ENCODE results near the gene USP49. TPM values are rescaled to one million over a fixed set of nuclear protein-coding genes. Genes with fewer than 3 reads are reported as not detected.

Gene USP49
- total and polyA plus RNA-seq, 2 of the 4 experiments (the other 2 are of a cell fraction) = 1.4 to 2.1 TPM

- Histone ChIP-seq H3K56ac (ENCODE audit: extremely low read depth, insufficient read depth, low read length) (no peak overlapping the region), H2AFZ (replicated peaks; ENCODE audit: low read length, poor library complexity) (no peak overlapping the region), H4K20me1 (ENCODE audit: insufficient read depth, low read length) (no peaks in the 10 kb centered on the region), H3K18ac (ENCODE audit: low read depth, low read length) (no peak overlapping the region), H2BK15ac (ENCODE audit: low read depth, low read length) (no peak overlapping the region), H2BK120ac (ENCODE audit: low read depth, low read length) (no peak overlapping the region), H2BK20ac (ENCODE audit: low read depth, low read length) (no peak overlapping the region), H4K5ac (ENCODE audit: low read depth, low read length) (no peak overlapping the region), H3K4me2 (ENCODE audit: low read depth, low read length) (no peak overlapping the region), H3K9me1 (ENCODE audit: insufficient read depth, low read length) (no peaks in the 10 kb centered on the region), H2AK9ac (replicated peaks; ENCODE audit: low read depth, low read length, poor library complexity) (no peak overlapping the region), H3K4me1 (ENCODE audit: control insufficient read depth, insufficient read depth, low read length) (no peaks in the 10 kb centered on the region), H3K4me3 (ENCODE audit: insufficient read depth, low read depth, low read length) (no peak overlapping the region), H3K9me3 (ENCODE audit: control insufficient read depth, insufficient read depth, low read length) (no peaks in the 10 kb centered on the region), H4K8ac (ENCODE audit: low read depth in 2 of 2, low read length in 2 of 2) (no peak overlapping the region), H2AK5ac (ENCODE audit: low read depth, low read length) (no peak overlapping the region), H3K27ac (ENCODE audit: insufficient read depth, low read length) (no peak overlapping the region), H3K4ac (ENCODE audit: low read depth, low read length) (no peak overlapping the region), H3K9ac (ENCODE audit: low read depth, low read length) (no peak overlapping the region), H3K27me3 (ENCODE audit: control insufficient read depth, insufficient read depth, low read length) (no peaks in the 10 kb centered on the region), H2BK5ac (ENCODE audit: low read depth, low read length, poor library complexity, severe bottlenecking) (no peak overlapping the region), H3K23ac (ENCODE audit: low read depth, low read length) (no peak overlapping the region), H3K79me1 (ENCODE audit: low read depth in 1 of 2, low read length in 2 of 2) (no peaks in the 10 kb centered on the region), H3K14ac (replicated peaks; ENCODE audit: low read depth, low read length) (no peak overlapping the region), H3K36me3 (ENCODE audit: control insufficient read depth, insufficient read depth, low read length) (no peaks in the 10 kb centered on the region), H4K91ac (ENCODE audit: insufficient read depth, low read depth, low read length) (no peak overlapping the region)
- 89% methylated on average over 4 of the region's 13 CpGs; no CpG with 5 or more reads in 1 of the 2 experiments for WGBS, 2 experiments (ENCODE audit: extremely low coverage in 2 of 2, insufficient read length in 1 of 2)
- BruUV-seq (replicated peaks) = no TSS peak
- ATAC-seq (ENCODE audit: low read depth) (peak; percentile 76), DNase-seq (peak; percentile 76)
- POLR2A ChIA-PET (ENCODE audit: unreplicated experiment) = interaction anchor here (0.5 kb wide), 1 partner anchor 37 kb away, joined by 3 read pairs; no protein-coding TSS in a partner anchor
- intact Hi-C loops (cut with micrococcal nuclease) (no loop called here), in situ Hi-C loops (cut with MboI; ENCODE audit: low sequenced_read_pairs) (no loop called here), dilution Hi-C loops (cut with HindIII; ENCODE audit: low sequenced_read_pairs, unreplicated experiment) (no loop called here)
- TF ChIP-seq SMC3 (IDR thresholded peaks at IDR 0.05; ENCODE audit: low read depth, low read length) (no peak), RCOR1 (IDR thresholded peaks at IDR 0.05; ENCODE audit: insufficient replicate concordance, low read length) (no peak), CHD1 (IDR thresholded peaks at IDR 0.05; ENCODE audit: low read depth, low read length) (no peak), POLR2A (IDR thresholded peaks at IDR 0.05; ENCODE audit: low read depth, low read length) (no peak), MXI1 (IDR thresholded peaks at IDR 0.05; ENCODE audit: borderline replicate concordance, low read depth, low read length) (no peak), RAD21 (IDR thresholded peaks at IDR 0.05; ENCODE audit: low read length) (no peak), RFX5 (IDR thresholded peaks at IDR 0.05; ENCODE audit: low read depth, low read length) (no peak), CEBPB (IDR thresholded peaks at IDR 0.05; ENCODE audit: low read depth, low read length) (no peak), BHLHE40 (IDR thresholded peaks at IDR 0.05; ENCODE audit: low read depth, low read length) (no peak), NFE2L2 (IDR thresholded peaks at IDR 0.05; ENCODE audit: low read depth, low read length) (no peak), MAFK (IDR thresholded peaks at IDR 0.05; ENCODE audit: low read depth, low read length) (no peak)
- TF ChIP-seq, protein P1, sequence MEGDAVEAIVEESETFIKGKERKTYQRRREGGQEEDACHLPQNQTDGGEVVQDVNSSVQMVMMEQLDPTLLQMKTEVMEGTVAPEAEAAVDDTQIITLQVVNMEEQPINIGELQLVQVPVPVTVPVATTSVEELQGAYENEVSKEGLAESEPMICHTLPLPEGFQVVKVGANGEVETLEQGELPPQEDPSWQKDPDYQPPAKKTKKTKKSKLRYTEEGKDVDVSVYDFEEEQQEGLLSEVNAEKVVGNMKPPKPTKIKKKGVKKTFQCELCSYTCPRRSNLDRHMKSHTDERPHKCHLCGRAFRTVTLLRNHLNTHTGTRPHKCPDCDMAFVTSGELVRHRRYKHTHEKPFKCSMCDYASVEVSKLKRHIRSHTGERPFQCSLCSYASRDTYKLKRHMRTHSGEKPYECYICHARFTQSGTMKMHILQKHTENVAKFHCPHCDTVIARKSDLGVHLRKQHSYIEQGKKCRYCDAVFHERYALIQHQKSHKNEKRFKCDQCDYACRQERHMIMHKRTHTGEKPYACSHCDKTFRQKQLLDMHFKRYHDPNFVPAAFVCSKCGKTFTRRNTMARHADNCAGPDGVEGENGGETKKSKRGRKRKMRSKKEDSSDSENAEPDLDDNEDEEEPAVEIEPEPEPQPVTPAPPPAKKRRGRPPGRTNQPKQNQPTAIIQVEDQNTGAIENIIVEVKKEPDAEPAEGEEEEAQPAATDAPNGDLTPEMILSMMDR (conservative IDR thresholded peaks at IDR 0.05; ENCODE audit: low read depth, low read length) = no peak
- TF ChIP-seq, protein P2, sequence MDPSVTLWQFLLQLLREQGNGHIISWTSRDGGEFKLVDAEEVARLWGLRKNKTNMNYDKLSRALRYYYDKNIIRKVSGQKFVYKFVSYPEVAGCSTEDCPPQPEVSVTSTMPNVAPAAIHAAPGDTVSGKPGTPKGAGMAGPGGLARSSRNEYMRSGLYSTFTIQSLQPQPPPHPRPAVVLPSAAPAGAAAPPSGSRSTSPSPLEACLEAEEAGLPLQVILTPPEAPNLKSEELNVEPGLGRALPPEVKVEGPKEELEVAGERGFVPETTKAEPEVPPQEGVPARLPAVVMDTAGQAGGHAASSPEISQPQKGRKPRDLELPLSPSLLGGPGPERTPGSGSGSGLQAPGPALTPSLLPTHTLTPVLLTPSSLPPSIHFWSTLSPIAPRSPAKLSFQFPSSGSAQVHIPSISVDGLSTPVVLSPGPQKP (IDR thresholded peaks at IDR 0.05; ENCODE audit: borderline replicate concordance, low read depth, low read length) = no peak
- CTCF ChIA-PET = no interaction called here
Measured at GRCh38 chr6:41824571-41825569, 70.3 kb downstream of the USP49 start.

Data from IMR-90 (cell line).